GM12801 (cell line): ENCODE measurements around the gene SLIT3.

Source experiments
- CTCF ChIP-seq: IDR thresholded peaks from one replicate; pipeline ENCODE4 v1.5.1; 2011; ENCODE audit warnings: control low read depth; ENCODE audit not compliant: insufficient read length; ENCODE audit errors: extremely low read depth

Gene SLIT3

GRCh38 chr5:169190849-169191248 lies 110.1 kb downstream of the SLIT3 start:
- no peak for TF ChIP-seq CTCF

- no peak for TF ChIP-seq CTCF
Measured at GRCh38 chr5:169185626-169186025, 115.3 kb downstream of the SLIT3 start.

GRCh38 chr5:169183576-169183975 lies 117.4 kb downstream of the SLIT3 start:
- no peak for TF ChIP-seq CTCF

GRCh38 chr5:169182797-169183196 lies 118.1 kb downstream of the SLIT3 start:
- no peak for TF ChIP-seq CTCF

GRCh38 chr5:169181814-169182213 lies 119.1 kb downstream of the SLIT3 start:
- no peak for TF ChIP-seq CTCF

GRCh38 chr5:169178754-169179153 lies 122.2 kb downstream of the SLIT3 start:
- no peak for TF ChIP-seq CTCF

GRCh38 chr5:169178274-169178673 lies 122.7 kb downstream of the SLIT3 start:
- TF ChIP-seq CTCF, result no peak
